Measurements from ENCODE around the gene CACNA2D3. TPM values are rescaled to one million over a fixed set of nuclear protein-coding genes. Genes with fewer than 3 reads are reported as not detected.

Gene CACNA2D3
- total RNA-seq, 1 experiment from 2014 or later, result not detected

- H3K4me1 Mint-ChIP-seq (ENCODE audit: low read depth, unreplicated experiment), result no peaks in the 10 kb centered on the region
Observed at GRCh38 chr3:54987719-54988118, 865.4 kb downstream of the CACNA2D3 start.

GRCh38 chr3:54988302-54988837, 866.0 kb downstream of the CACNA2D3 start:
- DNase-seq, result no peak
- Mint-ChIP-seq H3K4me1 (ENCODE audit: low read depth, unreplicated experiment) (no peaks in the 10 kb centered on the region), H3K27ac (ENCODE audit: unreplicated experiment) (no peak overlapping the region), H3K4me3 (ENCODE audit: unreplicated experiment) (no peak overlapping the region), H3K27me3 (ENCODE audit: insufficient read depth, unreplicated experiment) (no peaks in the 10 kb centered on the region), H3K9me3 (ENCODE audit: unreplicated experiment) (no peaks in the 10 kb centered on the region), H3K36me3 (ENCODE audit: insufficient read depth, unreplicated experiment) (no peaks in the 10 kb centered on the region)
- ChIA-PET POLR2A (no interaction called here), CTCF (no interaction called here)
- intact Hi-C loops (cut with micrococcal nuclease; ENCODE audit: unreplicated experiment), result no loop called here
- H3K36me3 ChIP-seq (ENCODE audit: control insufficient read depth, insufficient read depth, low read length), result no peaks in the 10 kb centered on the region
- no TSS peak for BruUV-seq (replicated peaks)
- no peak for TF ChIP-seq CTCF (IDR thresholded peaks at IDR 0.05; ENCODE audit: insufficient read depth in 1 of 2, low read depth in 1 of 2, low read length in 1 of 2, severe bottlenecking in 1 of 2, unreplicated experiment in 1 of 2)
- H3K27me3 ChIP-seq (replicated peaks; ENCODE audit: control insufficient read depth, insufficient read depth, low read length), result no peaks in the 10 kb centered on the region
- no peaks in the 10 kb centered on the region for H3K4me1 ChIP-seq
- H3K4me3 ChIP-seq (ENCODE audit: low read depth, low read length), result no peak overlapping the region
- no peaks in the 10 kb centered on the region for H3K9me3 ChIP-seq

More at GRCh38 chr3:54987719-54988118, 865.4 kb downstream of the CACNA2D3 start:
- Histone ChIP-seq H3K4me3 (ENCODE audit: low read depth, low read length) (no peak overlapping the region), H3K36me3 (ENCODE audit: control insufficient read depth, insufficient read depth, low read length) (no peaks in the 10 kb centered on the region), H3K27me3 (replicated peaks; ENCODE audit: control insufficient read depth, insufficient read depth, low read length) (no peaks in the 10 kb centered on the region), H3K9me3 (no peaks in the 10 kb centered on the region), H3K4me1 (no peaks in the 10 kb centered on the region)
- ChIA-PET CTCF (no interaction called here), POLR2A (no interaction called here)
- H3K27me3 Mint-ChIP-seq (ENCODE audit: insufficient read depth, unreplicated experiment), result no peaks in the 10 kb centered on the region
- BruUV-seq (replicated peaks), result no TSS peak
- no peak overlapping the region for H3K4me3 Mint-ChIP-seq (ENCODE audit: unreplicated experiment)
- no peaks in the 10 kb centered on the region for H3K36me3 Mint-ChIP-seq (ENCODE audit: insufficient read depth, unreplicated experiment)
- no peak for TF ChIP-seq CTCF (IDR thresholded peaks at IDR 0.05; ENCODE audit: insufficient read depth in 1 of 2, low read depth in 1 of 2, low read length in 1 of 2, severe bottlenecking in 1 of 2, unreplicated experiment in 1 of 2)
- DNase-seq, result no peak
- H3K27ac Mint-ChIP-seq (ENCODE audit: unreplicated experiment), result no peak overlapping the region
- no peaks in the 10 kb centered on the region for H3K9me3 Mint-ChIP-seq (ENCODE audit: unreplicated experiment)
- intact Hi-C loops (cut with micrococcal nuclease; ENCODE audit: unreplicated experiment), result no loop called here

- POLR2A ChIA-PET, result no interaction called here
- CTCF ChIA-PET, result no interaction called here
- intact Hi-C loops (cut with micrococcal nuclease; ENCODE audit: unreplicated experiment), result no loop called here
- H3K4me1 Mint-ChIP-seq (ENCODE audit: low read depth, unreplicated experiment), result no peaks in the 10 kb centered on the region
- H3K9me3 Mint-ChIP-seq (ENCODE audit: unreplicated experiment), result no peaks in the 10 kb centered on the region
- no peak for TF ChIP-seq CTCF (IDR thresholded peaks at IDR 0.05; ENCODE audit: insufficient read depth in 1 of 2, low read depth in 1 of 2, low read length in 1 of 2, severe bottlenecking in 1 of 2, unreplicated experiment in 1 of 2)
- no TSS peak for BruUV-seq (replicated peaks)
- no peaks in the 10 kb centered on the region for H3K27me3 ChIP-seq (replicated peaks; ENCODE audit: control insufficient read depth, insufficient read depth, low read length)
- H3K4me3 ChIP-seq (ENCODE audit: low read depth, low read length), result no peak overlapping the region
- H3K4me1 ChIP-seq, result no peaks in the 10 kb centered on the region
- no peak overlapping the region for H3K27ac Mint-ChIP-seq (ENCODE audit: unreplicated experiment)
- H3K36me3 Mint-ChIP-seq (ENCODE audit: insufficient read depth, unreplicated experiment), result no peaks in the 10 kb centered on the region
- H3K9me3 ChIP-seq, result no peaks in the 10 kb centered on the region
- no peaks in the 10 kb centered on the region for H3K36me3 ChIP-seq (ENCODE audit: control insufficient read depth, insufficient read depth, low read length)
- no peak overlapping the region for H3K4me3 Mint-ChIP-seq (ENCODE audit: unreplicated experiment)
- no peak for DNase-seq
- no peaks in the 10 kb centered on the region for H3K27me3 Mint-ChIP-seq (ENCODE audit: insufficient read depth, unreplicated experiment)
Observed at GRCh38 chr3:54988838-54989630, 866.7 kb downstream of the CACNA2D3 start.

Measured in Caco-2 (cell line).